Vagina (tissue), 2 donors: ENCODE data around the gene EDARADD.

Experiments used
- POLR2A ChIP-seq, 2 donors: fragments of 450-650 bp; IDR thresholded peaks; one replicate each; pipeline ENCODE4 v1.6.1; 2017; ENCODE audit warnings: antibody characterized with exemption in 2 of 2, mild to moderate bottlenecking in 2 of 2, moderate library complexity in 2 of 2
- POLR2AphosphoS5 ChIP-seq, 2 donors: sonication (generic); formaldehyde crosslinking; IDR thresholded peaks; one replicate each; pipeline ENCODE4 v1.9.0; 2017; ENCODE audit warnings: antibody characterized with exemption in 2 of 2, mild to moderate bottlenecking in 2 of 2, low read depth in 1 of 2; ENCODE audit not compliant: insufficient read depth in 1 of 2
- TF ChIP-seq, protein P1 (sequence below), 3 experiments: fragments of 450-650 bp in 2 of 3; fragments of 200-600 bp in 1 of 3; sonication (generic) in 1 of 3; IDR thresholded peaks; one replicate each; pipeline ENCODE4 v1.5.1; 2017 to 2019; ENCODE audit warnings: antibody characterized with exemption in 3 of 3, mild to moderate bottlenecking in 2 of 3, moderate library complexity in 2 of 3

GRCh38 chr1:236530286-236530685, 136.2 kb downstream of the EDARADD start:
- TF ChIP-seq, protein P1, sequence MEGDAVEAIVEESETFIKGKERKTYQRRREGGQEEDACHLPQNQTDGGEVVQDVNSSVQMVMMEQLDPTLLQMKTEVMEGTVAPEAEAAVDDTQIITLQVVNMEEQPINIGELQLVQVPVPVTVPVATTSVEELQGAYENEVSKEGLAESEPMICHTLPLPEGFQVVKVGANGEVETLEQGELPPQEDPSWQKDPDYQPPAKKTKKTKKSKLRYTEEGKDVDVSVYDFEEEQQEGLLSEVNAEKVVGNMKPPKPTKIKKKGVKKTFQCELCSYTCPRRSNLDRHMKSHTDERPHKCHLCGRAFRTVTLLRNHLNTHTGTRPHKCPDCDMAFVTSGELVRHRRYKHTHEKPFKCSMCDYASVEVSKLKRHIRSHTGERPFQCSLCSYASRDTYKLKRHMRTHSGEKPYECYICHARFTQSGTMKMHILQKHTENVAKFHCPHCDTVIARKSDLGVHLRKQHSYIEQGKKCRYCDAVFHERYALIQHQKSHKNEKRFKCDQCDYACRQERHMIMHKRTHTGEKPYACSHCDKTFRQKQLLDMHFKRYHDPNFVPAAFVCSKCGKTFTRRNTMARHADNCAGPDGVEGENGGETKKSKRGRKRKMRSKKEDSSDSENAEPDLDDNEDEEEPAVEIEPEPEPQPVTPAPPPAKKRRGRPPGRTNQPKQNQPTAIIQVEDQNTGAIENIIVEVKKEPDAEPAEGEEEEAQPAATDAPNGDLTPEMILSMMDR (IDR thresholded peaks at IDR 0.05), result no peak
- TF ChIP-seq POLR2A (IDR thresholded peaks at IDR 0.05) (no peak), POLR2AphosphoS5 (IDR thresholded peaks at IDR 0.05; ENCODE audit: insufficient read depth in 1 of 2, low read depth in 1 of 2) (no peak)
